ENCODE results near the gene SPHKAP.
"Not testable (repeated sequence)": the region's sequence is repeated elsewhere in the genome, so short reads cannot be mapped to it uniquely, and the experiment has no call there.

Gene SPHKAP

DNA sequence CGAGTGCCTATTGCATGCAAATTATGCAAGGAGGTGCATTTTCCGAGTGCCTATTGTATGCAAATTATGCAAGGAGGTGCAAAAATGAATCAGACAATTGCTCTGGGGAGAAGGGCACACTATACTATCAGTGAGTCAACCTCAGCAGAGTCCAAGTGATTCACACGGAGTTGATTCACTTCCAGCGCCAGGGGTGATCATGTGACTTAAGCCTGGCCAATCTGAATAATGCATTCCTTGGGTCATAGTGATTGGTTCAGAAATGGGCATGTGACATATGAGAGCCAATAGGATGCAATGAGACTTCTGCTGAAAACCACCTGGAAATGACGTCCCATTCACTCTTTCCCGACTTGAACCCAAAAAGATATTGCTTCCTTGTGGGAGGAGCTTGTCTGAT is 157.9 kb downstream of the SPHKAP start:
- peak; percentile 25 for DNase-seq (ENCODE audit: low read depth)

DNA sequence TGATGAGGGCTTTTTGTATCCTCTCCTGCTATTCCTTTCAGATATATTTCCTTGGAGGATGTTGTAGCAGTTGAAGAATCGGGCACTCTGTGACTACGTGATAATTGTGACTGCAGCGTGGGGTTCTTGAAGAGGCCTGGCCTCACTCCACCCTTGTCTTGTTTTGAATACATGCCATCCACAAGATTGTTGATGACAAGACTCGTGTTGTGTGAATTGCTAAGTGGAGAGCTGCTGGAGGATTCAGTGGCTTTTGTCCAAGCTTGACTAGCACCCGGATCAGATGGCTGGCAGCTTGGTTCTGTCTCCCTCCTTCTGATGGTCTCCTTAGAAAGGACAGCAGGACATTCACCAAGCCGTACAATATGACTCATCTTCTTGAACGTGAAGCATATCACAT is 163.2 kb downstream of the SPHKAP start:
- DNase-seq (ENCODE audit: low read depth) = no peak

GRCh38 chr2:228017784-228018183 is 163.7 kb downstream of the SPHKAP start:
- DNase-seq (ENCODE audit: low read depth) = no peak

GRCh38 chr2:228016402-228016801 is 165.1 kb downstream of the SPHKAP start:
- no peak for DNase-seq (ENCODE audit: low read depth)

DNA sequence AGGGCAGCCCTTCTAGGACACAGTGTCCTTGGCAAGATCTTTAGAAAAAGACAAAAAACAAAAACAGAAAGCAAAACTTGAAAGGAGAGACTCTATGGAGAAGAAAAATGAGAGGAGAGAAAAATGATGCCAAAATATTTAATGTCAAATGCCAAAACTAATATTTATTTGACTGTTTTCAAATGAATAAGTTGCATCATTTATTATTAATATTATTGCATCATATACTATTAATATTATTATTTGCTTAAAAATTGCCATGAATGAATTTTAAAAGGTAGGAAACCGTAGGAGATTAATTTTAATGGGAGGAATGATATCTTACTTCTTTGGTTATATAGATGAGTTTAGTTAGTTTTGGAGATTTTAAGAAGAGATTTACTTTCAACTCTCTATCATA is 165.7 kb downstream of the SPHKAP start:
- no peak for DNase-seq (ENCODE audit: low read depth)

DNA sequence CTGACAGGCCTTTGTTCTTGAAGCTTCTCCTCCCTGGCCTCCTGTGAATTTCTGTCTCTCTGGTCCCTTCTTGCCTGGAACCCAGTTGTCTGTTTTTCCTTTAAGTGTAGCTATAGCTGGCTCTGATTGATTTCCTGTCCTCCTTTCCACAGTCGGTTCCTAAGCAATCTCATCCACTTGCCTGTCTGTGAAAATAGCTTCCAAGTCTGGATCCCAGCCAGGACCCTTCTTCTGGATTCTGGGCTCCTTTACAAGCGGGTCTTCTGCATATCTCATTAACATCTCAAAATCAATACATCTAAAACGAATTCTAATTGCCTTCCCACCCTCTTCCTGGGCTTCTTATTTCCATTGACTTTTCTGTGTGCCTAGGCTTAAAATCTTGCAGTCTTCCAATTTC is 185.1 kb downstream of the SPHKAP start:
- no peak for DNase-seq (ENCODE audit: low read depth)

DNA sequence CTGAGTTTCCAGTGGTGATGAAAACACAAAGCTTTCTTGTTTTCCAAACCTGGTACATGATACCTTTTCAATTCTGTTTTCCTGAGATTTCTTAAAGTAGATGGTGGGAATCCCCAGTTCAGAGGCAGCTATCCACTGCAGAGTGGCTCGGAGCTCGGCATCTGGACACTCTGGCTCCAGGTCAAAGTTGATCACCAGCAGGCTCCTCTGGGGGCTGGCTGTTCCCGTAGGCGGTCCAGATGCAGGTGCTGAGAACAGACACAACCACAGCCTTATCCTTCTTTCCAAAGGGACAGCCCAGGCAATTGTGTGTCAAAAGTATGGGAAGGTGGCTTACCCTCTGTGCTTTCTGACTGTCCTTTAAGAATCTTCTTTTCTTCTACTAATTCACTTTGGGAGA is 190.6 kb downstream of the SPHKAP start:
- DNase-seq (ENCODE audit: low read depth) = no peak

- no peak for DNase-seq (ENCODE audit: low read depth)
Measured at GRCh38 chr2:227973241-227973640, 208.2 kb downstream of the SPHKAP start.

GRCh38 chr2:227971619-227972230 is 209.8 kb downstream of the SPHKAP start:
- DNase-seq (ENCODE audit: low read depth) = no peak

DNA sequence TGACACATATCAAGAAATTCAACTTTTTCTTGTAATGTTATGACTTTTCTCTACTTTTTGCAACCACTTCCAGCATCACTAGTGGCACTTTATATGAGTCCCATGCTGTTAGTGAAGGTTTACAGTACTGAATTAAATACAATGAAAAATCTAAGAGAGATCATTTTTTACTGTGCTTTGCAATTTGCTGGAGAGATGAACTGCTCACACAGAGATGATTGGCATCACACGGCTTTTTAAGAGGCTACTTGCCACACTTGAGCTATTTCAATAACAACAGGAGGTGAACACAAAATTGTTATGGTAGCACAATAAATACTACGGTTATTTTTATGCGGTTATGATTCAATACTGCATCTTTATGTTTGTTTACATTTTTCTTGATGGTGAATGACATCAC is 221.2 kb downstream of the SPHKAP start:
- DNase-seq (ENCODE audit: low read depth) = no peak

DNA sequence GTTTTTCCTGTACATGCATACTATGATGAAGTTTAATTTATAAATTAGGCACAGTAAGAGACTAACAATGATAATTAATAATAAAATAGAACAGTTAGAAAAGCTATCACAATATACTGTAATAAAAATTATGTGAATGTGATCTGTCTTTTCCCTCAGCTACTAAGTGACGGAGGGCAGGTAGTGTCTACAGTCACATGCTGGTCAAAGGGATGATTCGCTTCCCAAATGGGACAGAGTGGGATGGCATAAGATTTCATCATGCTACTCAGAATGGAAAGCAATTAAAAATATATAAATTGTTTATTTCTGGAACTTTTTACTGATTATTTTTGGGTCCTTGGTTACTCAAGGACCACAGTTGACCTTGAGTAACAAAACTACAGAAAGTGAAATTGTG is 238.5 kb downstream of the SPHKAP start:
- DNase-seq (ENCODE audit: low read depth) = peak; percentile 17

- peak; percentile 59 for DNase-seq (ENCODE audit: low read depth)
Measured at GRCh38 chr2:227942021-227942420, 239.5 kb downstream of the SPHKAP start.

GRCh38 chr2:227939271-227940027 is 242.0 kb downstream of the SPHKAP start:
- peak; percentile 64 for DNase-seq (ENCODE audit: low read depth)

DNA sequence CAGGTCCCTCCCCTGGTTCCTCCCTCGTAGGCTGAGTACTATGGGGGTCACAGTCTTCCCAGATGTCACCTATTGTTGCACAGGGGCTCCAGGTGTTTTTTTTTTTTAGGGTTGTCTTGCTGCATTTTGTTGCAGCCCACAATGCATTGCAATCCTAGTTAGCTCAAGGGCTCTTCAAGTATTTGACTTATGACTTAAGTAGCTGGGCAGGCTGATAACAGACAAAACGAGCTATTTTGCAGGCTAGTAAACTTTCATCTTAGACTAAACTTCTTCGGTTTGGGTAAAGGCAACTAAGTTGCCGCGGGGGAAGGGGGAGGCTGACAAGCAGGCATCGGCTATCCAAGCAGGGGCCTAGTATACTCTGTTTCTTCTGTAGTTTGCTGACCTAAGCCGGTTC is 245.2 kb downstream of the SPHKAP start:
- DNase-seq (ENCODE audit: low read depth) = not testable (repeated sequence)

- no peak for DNase-seq (ENCODE audit: low read depth)
Measured at GRCh38 chr2:227933884-227934283, 247.6 kb downstream of the SPHKAP start.

GRCh38 chr2:227932403-227932802 is 249.1 kb downstream of the SPHKAP start:
- DNase-seq (ENCODE audit: low read depth) = no peak

DNA sequence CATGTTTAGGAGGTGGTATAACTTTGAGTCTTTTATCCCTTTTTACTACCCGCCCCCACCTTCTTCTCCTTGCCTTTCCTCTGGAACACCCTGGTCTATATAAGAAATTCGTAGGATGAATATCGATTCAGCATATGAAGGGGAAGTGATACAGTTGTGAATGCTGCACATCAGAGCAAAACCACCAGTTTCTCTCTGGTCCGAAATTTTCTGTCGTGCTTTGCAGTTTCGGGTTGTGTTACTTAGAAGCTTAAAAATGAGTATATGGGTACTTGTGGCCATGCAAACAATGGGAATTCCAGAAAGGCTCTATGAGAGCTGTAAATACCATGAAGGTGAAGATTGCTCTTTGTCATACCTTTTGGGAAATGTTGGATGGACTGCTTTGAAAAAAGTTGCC is 249.5 kb downstream of the SPHKAP start:
- no peak for DNase-seq (ENCODE audit: low read depth)

All from ELR (cell line).